Breast epithelium (tissue), 4 donors: ENCODE results near the gene BRD4. TPM values are rescaled to one million over a fixed set of nuclear protein-coding genes. Genes with fewer than 3 reads are reported as not detected.
A peak's percentile ranks its signal among the peaks of the same experiment; 100 is the strongest.

Experiments used
- DNase-seq, 2 donors: peaks; one replicate each; pipeline ENCODE4 v3.0.0-alpha.2; 2019; ENCODE audit warnings: low spot score in 2 of 2
- H3K27ac ChIP-seq, 2 donors: fragments of 200-600 bp; sonication (generic) in 1 of 2; one replicate each; pipeline ENCODE4 v1.5.1; 2016 to 2019; ENCODE audit warnings: mild to moderate bottlenecking in 1 of 2
- H3K27me3 ChIP-seq, 2 donors: fragments of 200-600 bp; sonication (generic) in 1 of 2; one replicate each; pipeline versions ENCODE4 v1.5.1 to v1.6.0; 2017 to 2019; ENCODE audit warnings: control low read depth in 1 of 2, mild to moderate bottlenecking in 1 of 2
- H3K36me3 ChIP-seq: fragments of 200-600 bp; one replicate; pipeline ENCODE4 v1.5.1; 2019
- H3K4me1 ChIP-seq, 2 donors: fragments of 200-600 bp; sonication (generic); one replicate each; pipeline ENCODE4 v1.5.1; 2016 to 2019; ENCODE audit warnings: control low read depth in 1 of 2
- H3K4me3 ChIP-seq, 3 donors: fragments of 200-600 bp; sonication (generic); 1 replicate in 2 of 3; 2 replicates in 1 of 3; pipeline ENCODE4 v1.5.1; 2016 to 2019; ENCODE audit warnings: mild to moderate bottlenecking in 3 of 3, moderate library complexity in 2 of 3
- H3K9me3 ChIP-seq, 2 donors: fragments of 200-600 bp; sonication (generic) in 1 of 2; one replicate each; pipeline ENCODE4 v1.5.1; 2016 to 2019; ENCODE audit warnings: control low read depth in 1 of 2
- CTCF ChIP-seq, 3 donors: fragments of 450-650 bp; IDR thresholded peaks; one replicate each; pipeline ENCODE4 v1.5.1; 2016 to 2017; ENCODE audit warnings: antibody characterized with exemption in 3 of 3, mild to moderate bottlenecking in 3 of 3, moderate library complexity in 3 of 3
- POLR2A ChIP-seq: fragments of 450-650 bp; IDR thresholded peaks from one replicate; pipeline ENCODE4 v1.6.1; 2016; ENCODE audit warnings: antibody characterized with exemption, mild to moderate bottlenecking, moderate library complexity
- POLR2AphosphoS5 ChIP-seq, 3 donors: sonication (generic); formaldehyde crosslinking; IDR thresholded peaks; one replicate each; pipeline ENCODE4 v1.6.1; 2017; ENCODE audit warnings: antibody characterized with exemption in 3 of 3
- intact Hi-C: fragments of 100-400 bp; cut with DNase I; formaldehyde crosslinking; loops from one replicate; pipeline ENCODE4 v1.15.1; 2023; ENCODE audit warnings: low total_unique reads
- total RNA-seq, 3 donors: library from RNA; depleted of rRNA; stranded (reverse); fragments of >200 nt; gene quantifications; one replicate each; pipeline ENCODE4 v1.1.0, GENCODE V29; 2016

Gene BRD4
- total RNA-seq, 3 donors from 2014 or later = 25.6 to 37.5 (median 33.8) TPM

DNA sequence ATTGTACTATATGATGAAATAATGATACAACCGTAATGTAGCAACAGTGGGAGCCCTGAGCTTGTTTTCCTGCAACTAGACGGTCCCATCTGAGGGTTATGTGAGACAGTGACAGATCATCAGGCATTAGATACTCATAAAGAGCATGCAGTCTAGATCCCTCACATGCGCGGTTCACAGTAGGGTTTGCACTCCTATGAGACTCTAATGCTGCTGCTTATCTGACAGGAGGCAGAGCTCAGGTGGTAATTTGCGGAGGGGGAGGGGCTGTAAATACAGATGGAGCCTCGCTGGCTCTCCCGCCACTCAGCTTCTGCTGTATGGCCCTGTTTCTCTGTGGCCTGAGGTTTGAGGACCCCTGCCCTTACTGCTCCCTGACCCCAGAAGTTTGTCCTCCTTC lies 113.8 kb downstream of the BRD4 start:
- no peaks in the 10 kb centered on the region for H3K4me1 ChIP-seq
- H3K4me3 ChIP-seq = no peak overlapping the region
- no peaks in the 10 kb centered on the region for H3K27me3 ChIP-seq
- no peaks in the 10 kb centered on the region for H3K9me3 ChIP-seq
- no peak overlapping the region for H3K27ac ChIP-seq
- H3K36me3 ChIP-seq = no peaks in the 10 kb centered on the region
- TF ChIP-seq CTCF (IDR thresholded peaks at IDR 0.05) = no peak
- TF ChIP-seq POLR2AphosphoS5 (IDR thresholded peaks at IDR 0.05) = no peak
- TF ChIP-seq POLR2A = no peak
- DNase-seq = no peak
- intact Hi-C loops = no loop called here

DNA sequence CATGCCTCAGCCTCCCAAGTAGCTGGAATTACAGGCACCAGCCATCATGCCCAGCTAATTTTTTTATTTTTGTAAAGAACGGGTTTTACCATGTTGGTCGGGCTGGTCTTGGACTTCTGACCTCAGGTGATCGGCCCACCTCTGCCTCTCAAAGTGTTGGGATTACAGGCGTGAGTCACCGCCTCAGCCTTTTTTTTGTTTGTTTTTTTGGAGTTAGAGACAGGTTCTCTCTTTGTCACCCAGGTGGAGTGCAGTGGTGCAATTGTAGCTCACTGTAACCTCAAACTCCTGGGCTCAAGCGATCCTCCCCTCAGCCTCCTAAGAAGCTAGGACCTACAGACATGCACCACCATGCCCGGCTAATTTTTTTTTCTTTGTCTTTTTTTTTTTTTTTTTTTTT lies 116.0 kb downstream of the BRD4 start:
- no peak for DNase-seq
- intact Hi-C loops = no loop called here
- no peaks in the 10 kb centered on the region for H3K36me3 ChIP-seq

DNA sequence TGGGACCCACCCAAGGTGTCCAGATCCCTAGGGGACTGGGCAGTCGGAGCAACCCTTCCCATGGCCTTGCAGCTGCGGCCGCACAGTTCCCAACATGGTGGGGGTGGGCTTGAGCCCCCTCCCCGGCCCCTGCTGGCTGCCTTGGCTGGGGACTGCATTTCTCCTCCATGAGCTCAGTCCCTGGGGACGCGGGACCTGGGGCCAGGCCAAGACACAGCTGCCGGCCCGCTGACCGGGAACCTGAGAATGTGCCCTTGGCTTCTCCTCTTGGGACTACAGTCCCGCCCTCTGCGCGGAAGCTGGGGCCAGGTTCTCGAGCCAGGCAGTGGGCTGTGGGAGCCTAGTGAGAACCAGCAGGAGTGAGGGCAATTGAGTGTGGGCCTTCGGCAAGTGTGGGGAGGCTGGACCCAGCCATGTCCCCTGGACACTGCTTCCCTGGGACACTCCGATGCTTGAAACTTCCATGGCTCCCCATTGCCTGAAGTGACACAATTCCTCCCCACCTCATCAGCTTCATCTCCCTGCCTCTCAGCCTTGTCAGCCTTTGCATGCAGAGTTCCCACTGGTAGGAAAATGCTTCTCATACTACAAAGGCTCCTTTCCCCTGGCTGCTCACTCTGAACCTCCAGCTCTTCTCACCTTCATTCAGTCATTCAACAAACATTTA lies 118.5 kb downstream of the BRD4 start:
- Histone ChIP-seq H3K36me3 (no peaks in the 10 kb centered on the region), H3K27me3 (no peaks in the 10 kb centered on the region), H3K27ac (peak overlapping the region in 1 of 2 donors; percentile 48), H3K9me3 (no peaks in the 10 kb centered on the region), H3K4me1 (no peaks in the 10 kb centered on the region), H3K4me3 (no peak overlapping the region)
- DNase-seq = no peak
- intact Hi-C loops = no loop called here
- TF ChIP-seq POLR2A (no peak), POLR2AphosphoS5 (IDR thresholded peaks at IDR 0.05) (peak in 1 of 3 donors; percentile 10)

More for the DNA sequence above, 116.0 kb downstream of the BRD4 start:
- no peaks in the 10 kb centered on the region for H3K27me3 ChIP-seq
- no peak for TF ChIP-seq POLR2AphosphoS5 (IDR thresholded peaks at IDR 0.05)
- TF ChIP-seq POLR2A = no peak
- no peak for TF ChIP-seq CTCF (IDR thresholded peaks at IDR 0.05)
- no peaks in the 10 kb centered on the region for H3K4me1 ChIP-seq
- no peaks in the 10 kb centered on the region for H3K9me3 ChIP-seq
- H3K27ac ChIP-seq = no peak overlapping the region
- no peak overlapping the region for H3K4me3 ChIP-seq

- no peak overlapping the region for H3K4me3 ChIP-seq
- no peaks in the 10 kb centered on the region for H3K4me1 ChIP-seq
- intact Hi-C loops = no loop called here
- TF ChIP-seq POLR2AphosphoS5 (IDR thresholded peaks at IDR 0.05) = no peak
- TF ChIP-seq POLR2A = no peak
- no peak for TF ChIP-seq CTCF (IDR thresholded peaks at IDR 0.05)
- H3K36me3 ChIP-seq = no peaks in the 10 kb centered on the region
- peak overlapping the region in 1 of 2 donors; percentile 9 for H3K27ac ChIP-seq
- no peak for DNase-seq
- H3K9me3 ChIP-seq = no peaks in the 10 kb centered on the region
- H3K27me3 ChIP-seq = no peaks in the 10 kb centered on the region
Observed at GRCh38 chr19:15212711-15213110, 119.6 kb downstream of the BRD4 start.

DNA sequence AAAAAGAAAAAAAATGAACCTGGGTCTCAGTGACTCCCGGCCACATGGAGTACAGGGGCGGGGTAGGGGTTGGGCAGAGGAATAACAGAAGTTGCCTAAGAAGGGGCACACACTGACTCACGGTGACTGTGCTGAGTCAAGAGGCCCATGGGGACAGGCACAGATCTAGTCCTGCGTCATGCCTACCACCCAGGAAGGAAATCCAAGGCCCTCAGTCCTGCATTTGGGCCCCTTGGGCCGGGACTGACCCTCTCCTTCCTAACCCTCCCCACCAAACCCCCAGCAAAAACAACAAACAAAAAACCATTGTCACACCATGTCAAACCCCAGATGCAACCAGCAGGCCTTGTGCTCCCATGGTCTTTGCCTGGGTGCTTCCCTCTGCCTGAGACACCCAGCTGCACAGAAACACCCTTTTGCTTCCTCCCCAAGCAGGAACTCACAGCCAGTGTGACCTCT lies 122.0 kb downstream of the BRD4 start:
- no peak overlapping the region for H3K4me3 ChIP-seq
- no peaks in the 10 kb centered on the region for H3K9me3 ChIP-seq
- intact Hi-C loops = no loop called here
- H3K36me3 ChIP-seq = no peaks in the 10 kb centered on the region
- TF ChIP-seq POLR2A (no peak), CTCF (IDR thresholded peaks at IDR 0.05) (no peak)
- H3K27me3 ChIP-seq = no peaks in the 10 kb centered on the region
- H3K27ac ChIP-seq = no peak overlapping the region
- no peak for DNase-seq
- no peaks in the 10 kb centered on the region for H3K4me1 ChIP-seq
